OCI-LY3 (cell line): ENCODE data around the gene DRC3.

Source experiments
- H2AFZ ChIP-seq: fragments of 200-600, 300-600 bp; shearing (Covaris generic); 2 replicates; pipeline ENCODE4 v1.6.0; 2014; ENCODE audit warnings: antibody characterized with exemption, low read depth, low read length
- H3K27ac ChIP-seq: fragments of 200-600, 300-600 bp; sonication (generic); 2 replicates; pipeline ENCODE4 v1.5.1; 2014; ENCODE audit warnings: mild to moderate bottlenecking, low read length, moderate library complexity, mixed read lengths
- H3K27me3 ChIP-seq: fragments of 200-600, 300-600 bp; sonication (generic); 2 replicates; pipeline ENCODE4 v1.6.1; 2014; ENCODE audit warnings: low read depth, low read length, mixed read lengths
- H3K36me3 ChIP-seq: fragments of 200-600, 300-600 bp; sonication (generic); replicated peaks from 2 replicates; pipeline ENCODE3; 2014; ENCODE audit warnings: low read depth, low read length, mixed read lengths
- H3K4me1 ChIP-seq: fragments of 300-600, 200-600 bp; sonication (generic); 2 replicates; pipeline ENCODE4 v1.6.1; 2014; ENCODE audit warnings: low read length, mixed read lengths
- H3K4me2 ChIP-seq: fragments of 200-600, 300-600 bp; sonication (generic); 2 replicates; pipeline ENCODE4 v1.6.1; 2014; ENCODE audit warnings: low read length, mixed read lengths
- H3K4me3 ChIP-seq: fragments of 300-600, 200-600 bp; sonication (generic); 2 replicates; pipeline ENCODE4 v1.5.1; 2014; ENCODE audit warnings: antibody characterized with exemption, mild to moderate bottlenecking, low read length, moderate library complexity
- H3K79me2 ChIP-seq: fragments of 300-600, 200-600 bp; shearing (Covaris generic); 2 replicates; pipeline ENCODE4 v1.6.1; 2014; ENCODE audit warnings: mild to moderate bottlenecking, low read length, mixed read lengths
- H3K9ac ChIP-seq: fragments of 300-600, 200-600 bp; shearing (Covaris generic); 2 replicates; pipeline ENCODE4 v1.6.0; 2014; ENCODE audit warnings: mild to moderate bottlenecking, low read length, moderate library complexity
- H3K9me3 ChIP-seq: fragments of 200-600, 300-600 bp; shearing (Covaris generic); 2 replicates; pipeline ENCODE4 v1.6.1; 2014; ENCODE audit warnings: low read length, mixed read lengths; ENCODE audit not compliant: insufficient read depth
- H4K20me1 ChIP-seq: fragments of 200-600, 300-600 bp; sonication (generic); 2 replicates; pipeline ENCODE4 v1.6.1; 2016; ENCODE audit warnings: low read length, mixed read lengths; ENCODE audit not compliant: insufficient read depth
- EZH2phosphoT487 ChIP-seq: fragments of 200-600 bp; shearing (Covaris generic); IDR thresholded peaks from 2 replicates; pipeline ENCODE4 v1.6.1; 2018; ENCODE audit warnings: antibody characterized with exemption, mixed run types, low read depth
- TF ChIP-seq, protein P1 (sequence below): fragments of 200-600, 300-600 bp; sonication (generic); IDR thresholded peaks from 2 replicates; pipeline ENCODE4 v1.5.1; 2014; ENCODE audit warnings: antibody characterized with exemption, low read length, low read depth

DRC3 gene

DNA sequence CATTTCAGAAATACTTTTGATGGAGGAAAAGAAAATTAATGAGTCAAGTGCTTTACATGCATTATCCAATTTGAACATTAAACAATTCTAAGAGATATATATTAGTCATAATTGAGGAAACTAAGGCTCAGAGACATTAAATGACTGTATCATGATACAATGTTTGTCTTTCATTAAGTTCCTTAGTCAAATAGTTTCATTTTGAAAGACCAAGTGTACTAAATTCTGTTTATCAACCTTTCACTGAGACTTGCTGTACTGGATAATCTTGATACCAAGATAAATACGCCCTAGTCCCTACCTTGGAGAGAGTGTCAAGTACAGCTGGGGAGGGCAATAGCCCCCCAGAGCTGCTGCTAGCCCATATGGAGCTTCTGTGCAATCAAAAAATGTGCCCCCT lies 24.7 kb upstream of the DRC3 start:
- Histone ChIP-seq H3K4me1 (no peaks in the 10 kb centered on the region), H2AFZ (no peak overlapping the region), H3K4me2 (no peak overlapping the region), H4K20me1 (no peaks in the 10 kb centered on the region), H3K36me3 (no peaks in the 10 kb centered on the region), H3K27ac (no peak overlapping the region), H3K79me2 (no peaks in the 10 kb centered on the region), H3K27me3 (no peaks in the 10 kb centered on the region), H3K9me3 (no peaks in the 10 kb centered on the region), H3K4me3 (no peak overlapping the region), H3K9ac (no peak overlapping the region)
- TF ChIP-seq, protein P1, sequence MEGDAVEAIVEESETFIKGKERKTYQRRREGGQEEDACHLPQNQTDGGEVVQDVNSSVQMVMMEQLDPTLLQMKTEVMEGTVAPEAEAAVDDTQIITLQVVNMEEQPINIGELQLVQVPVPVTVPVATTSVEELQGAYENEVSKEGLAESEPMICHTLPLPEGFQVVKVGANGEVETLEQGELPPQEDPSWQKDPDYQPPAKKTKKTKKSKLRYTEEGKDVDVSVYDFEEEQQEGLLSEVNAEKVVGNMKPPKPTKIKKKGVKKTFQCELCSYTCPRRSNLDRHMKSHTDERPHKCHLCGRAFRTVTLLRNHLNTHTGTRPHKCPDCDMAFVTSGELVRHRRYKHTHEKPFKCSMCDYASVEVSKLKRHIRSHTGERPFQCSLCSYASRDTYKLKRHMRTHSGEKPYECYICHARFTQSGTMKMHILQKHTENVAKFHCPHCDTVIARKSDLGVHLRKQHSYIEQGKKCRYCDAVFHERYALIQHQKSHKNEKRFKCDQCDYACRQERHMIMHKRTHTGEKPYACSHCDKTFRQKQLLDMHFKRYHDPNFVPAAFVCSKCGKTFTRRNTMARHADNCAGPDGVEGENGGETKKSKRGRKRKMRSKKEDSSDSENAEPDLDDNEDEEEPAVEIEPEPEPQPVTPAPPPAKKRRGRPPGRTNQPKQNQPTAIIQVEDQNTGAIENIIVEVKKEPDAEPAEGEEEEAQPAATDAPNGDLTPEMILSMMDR: no peak
- no peak for TF ChIP-seq EZH2phosphoT487

DNA sequence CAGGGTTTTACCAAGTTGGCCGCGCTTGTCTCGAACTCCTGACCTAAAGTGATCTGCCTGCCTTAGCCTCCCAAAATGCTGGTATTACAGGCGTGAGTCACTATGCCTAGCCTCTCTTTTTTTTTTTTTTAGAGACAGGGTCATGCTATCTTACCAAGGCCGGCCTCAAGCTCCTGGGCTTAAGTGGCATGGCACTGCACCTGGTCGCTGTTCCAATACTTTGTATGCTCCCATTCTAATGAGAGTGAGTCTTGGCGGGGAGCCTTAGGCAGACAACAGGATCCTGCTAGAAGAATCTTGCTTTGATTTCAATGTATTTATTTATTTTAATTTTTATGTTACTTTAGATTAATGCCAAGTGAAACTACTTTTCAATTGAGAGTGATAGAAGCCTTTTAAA lies 22.3 kb upstream of the DRC3 start:
- no peak overlapping the region for H3K27ac ChIP-seq

DNA sequence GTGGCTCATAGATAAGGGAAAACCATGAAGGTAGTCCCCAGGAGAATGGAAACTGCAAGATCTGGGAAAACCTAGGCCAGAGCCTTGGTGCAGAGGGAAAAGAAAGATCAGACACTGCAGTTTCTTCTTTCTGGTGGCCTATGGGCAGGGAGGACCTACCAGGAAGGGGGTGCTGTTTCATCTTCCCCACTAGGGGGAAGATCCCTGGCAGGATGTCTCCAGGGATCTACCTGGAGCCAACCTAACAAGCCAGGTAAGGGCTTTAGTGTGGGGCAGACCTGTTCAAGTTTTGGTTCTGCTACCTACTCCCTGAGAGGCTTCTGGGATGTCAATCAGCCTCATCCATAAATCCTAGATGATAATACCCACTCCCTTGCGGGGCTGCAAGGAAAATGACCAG lies 21.9 kb upstream of the DRC3 start:
- Histone ChIP-seq H3K27ac (no peak overlapping the region), H3K27me3 (no peaks in the 10 kb centered on the region), H3K9me3 (no peaks in the 10 kb centered on the region), H3K79me2 (no peaks in the 10 kb centered on the region), H3K4me3 (no peak overlapping the region), H3K9ac (no peak overlapping the region), H3K36me3 (no peaks in the 10 kb centered on the region), H3K4me1 (no peaks in the 10 kb centered on the region), H2AFZ (no peak overlapping the region), H4K20me1 (no peaks in the 10 kb centered on the region), H3K4me2 (no peak overlapping the region)
- TF ChIP-seq, protein P1: no peak
- no peak for TF ChIP-seq EZH2phosphoT487

More for the DNA sequence above, 22.3 kb upstream of the DRC3 start:
- Histone ChIP-seq H3K79me2 (no peaks in the 10 kb centered on the region), H3K4me3 (no peak overlapping the region), H4K20me1 (no peaks in the 10 kb centered on the region), H3K9me3 (no peaks in the 10 kb centered on the region), H3K4me2 (no peak overlapping the region), H3K36me3 (no peaks in the 10 kb centered on the region), H3K4me1 (no peaks in the 10 kb centered on the region), H2AFZ (no peak overlapping the region), H3K9ac (no peak overlapping the region), H3K27me3 (no peaks in the 10 kb centered on the region)
- TF ChIP-seq EZH2phosphoT487: no peak

DNA sequence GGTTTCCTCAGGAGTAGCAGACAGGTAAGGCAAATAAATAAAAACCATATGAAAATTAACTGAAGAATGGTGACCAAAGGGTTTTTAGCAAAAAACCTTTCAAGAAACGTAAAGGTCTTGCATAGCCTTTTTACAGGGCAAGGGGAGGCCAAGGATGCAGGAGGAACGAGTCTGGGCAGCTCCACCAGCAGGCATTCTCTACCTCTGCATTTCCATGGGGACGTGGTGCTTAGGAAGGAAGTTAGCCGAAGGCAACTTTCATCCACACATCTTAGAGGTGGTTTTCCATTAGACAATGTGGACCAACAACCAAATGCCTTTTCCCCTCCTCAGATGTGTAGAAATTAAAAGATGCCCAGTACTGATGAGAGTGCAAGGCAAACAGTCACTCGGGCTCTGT lies 21.1 kb upstream of the DRC3 start:
- H3K4me1 ChIP-seq: no peaks in the 10 kb centered on the region
- no peaks in the 10 kb centered on the region for H4K20me1 ChIP-seq
- no peak overlapping the region for H3K27ac ChIP-seq
- H3K36me3 ChIP-seq: no peaks in the 10 kb centered on the region
- no peaks in the 10 kb centered on the region for H3K79me2 ChIP-seq
- no peaks in the 10 kb centered on the region for H3K9me3 ChIP-seq
- H3K4me2 ChIP-seq: no peak overlapping the region
- no peak overlapping the region for H2AFZ ChIP-seq
- no peak overlapping the region for H3K9ac ChIP-seq
- H3K27me3 ChIP-seq: no peaks in the 10 kb centered on the region
- H3K4me3 ChIP-seq: no peak overlapping the region
- TF ChIP-seq, protein P1: no peak
- no peak for TF ChIP-seq EZH2phosphoT487

DNA sequence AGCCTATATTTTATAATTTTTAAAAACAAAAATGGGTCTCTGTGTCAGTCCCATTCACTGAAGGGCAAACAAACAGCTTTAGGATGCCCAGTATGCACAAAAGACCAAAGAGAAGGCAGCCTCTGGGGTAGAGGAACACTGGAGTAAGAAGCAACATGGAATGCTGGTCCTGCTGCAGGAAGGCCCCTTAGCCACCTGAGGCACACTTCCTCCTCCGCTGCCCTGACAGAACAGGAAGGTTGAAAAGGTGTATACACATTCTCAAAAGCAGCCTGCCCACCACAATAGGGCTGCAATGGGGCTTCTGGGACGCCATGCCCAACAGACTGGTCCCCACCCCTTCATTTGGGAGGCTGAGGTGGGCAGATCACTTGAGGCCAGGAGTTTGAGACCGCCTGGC lies 20.0 kb upstream of the DRC3 start:
- Histone ChIP-seq H4K20me1 (no peaks in the 10 kb centered on the region), H3K79me2 (no peaks in the 10 kb centered on the region), H3K9me3 (no peaks in the 10 kb centered on the region), H2AFZ (no peak overlapping the region), H3K4me3 (no peak overlapping the region), H3K9ac (no peak overlapping the region), H3K27me3 (no peaks in the 10 kb centered on the region), H3K4me1 (no peaks in the 10 kb centered on the region), H3K4me2 (no peak overlapping the region), H3K36me3 (no peaks in the 10 kb centered on the region), H3K27ac (no peak overlapping the region)
- TF ChIP-seq, protein P1: no peak
- no peak for TF ChIP-seq EZH2phosphoT487
